Upper lobe of right lung (tissue), 1 donor: ENCODE measurements around the gene USP37. TPM values are rescaled to one million over a fixed set of nuclear protein-coding genes. Genes with fewer than 3 reads are reported as not detected.
A peak's percentile ranks its signal among the peaks of the same experiment; 100 is the strongest.

Source experiments
- ATAC-seq: fragments of 200-7000 bp; cut with Tn5 transposase; one replicate; pipeline ENCODE4 v1.9.1; 2020; ENCODE audit warnings: mild to moderate bottlenecking, moderate library complexity
- DNase-seq: peaks from one replicate; pipeline ENCODE4 v3.0.0-alpha.2; 2020
- H3K27ac ChIP-seq: fragments of 200-600 bp; one replicate; pipeline ENCODE4 v1.8.0; 2022
- H3K27me3 ChIP-seq: fragments of 200-600 bp; one replicate; pipeline ENCODE4 v1.8.0; 2022; ENCODE audit warnings: mild to moderate bottlenecking
- H3K36me3 ChIP-seq: fragments of 200-600 bp; one replicate; pipeline ENCODE4 v1.8.0; 2022
- H3K4me1 ChIP-seq: fragments of 200-600 bp; one replicate; pipeline ENCODE4 v1.8.0; 2022
- H3K4me3 ChIP-seq: fragments of 200-600 bp; one replicate; pipeline ENCODE4 v1.8.0; 2022; ENCODE audit warnings: mild to moderate bottlenecking
- H3K9me3 ChIP-seq: fragments of 200-600 bp; one replicate; pipeline ENCODE4 v1.8.0; 2022
- intact Hi-C: fragments of 100-400 bp; cut with DNase I; formaldehyde crosslinking; loops from one replicate; pipeline ENCODE4 v1.11.0; 2022
- total RNA-seq: library from RNA; stranded (reverse); fragmentation: NEBNext Ultra II Directional; extraction: Animal tissue kit (Norgen Biotek cat#: 25700); gene quantifications from one replicate; pipeline ENCODE4 v1.2.1, GENCODE V29; 2021
- TF ChIP-seq, protein P1 (sequence below): fragments of 200-600 bp; IDR thresholded peaks from one replicate; pipeline ENCODE4 v1.8.0; 2022; ENCODE audit warnings: antibody characterized with exemption
- donor health status: DM: no; HTN: yes; CAD: no; lungs with severe emphysema.

The USP37 gene
- total RNA-seq, 1 donor from 2014 or later, result 13.8 TPM

DNA sequence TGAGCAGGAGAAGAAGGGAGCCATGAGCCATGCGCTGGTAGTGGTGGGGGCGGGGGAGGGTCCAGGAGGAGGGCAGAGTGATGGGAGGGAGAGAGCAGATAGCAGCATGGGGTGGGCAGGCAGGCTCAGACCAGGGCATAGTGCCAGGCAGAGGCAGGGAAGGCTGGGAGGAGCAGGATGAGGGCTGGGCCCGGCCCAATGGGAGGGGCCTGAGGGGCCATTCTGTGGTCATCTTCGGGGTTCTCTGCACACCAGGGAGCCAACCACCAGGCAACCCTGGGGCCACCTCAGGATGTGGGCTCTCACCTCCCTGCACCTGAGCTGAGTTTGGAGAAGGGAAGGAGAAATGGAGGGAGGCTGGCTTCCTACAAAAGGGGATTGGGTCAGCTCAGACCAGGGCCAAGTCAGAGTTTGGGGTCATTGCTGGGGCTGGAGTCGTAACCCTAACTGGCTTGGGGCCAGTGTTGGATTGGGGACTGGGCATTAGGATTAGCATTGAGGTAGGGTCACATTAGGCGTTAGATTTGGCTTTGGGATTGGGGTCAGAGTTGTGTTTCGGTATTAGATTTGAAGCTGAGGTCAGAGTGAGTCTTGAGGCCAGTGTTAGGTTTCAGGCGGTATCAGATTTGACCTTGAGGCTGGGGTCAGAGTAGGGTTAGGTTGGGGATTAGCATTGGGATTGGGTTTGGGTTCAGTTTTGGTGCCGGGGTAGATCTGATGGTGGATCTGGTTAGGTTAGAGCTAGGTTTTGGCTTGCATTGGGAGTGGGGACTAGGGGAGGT lies 138.0 kb downstream of the USP37 start:
- DNase-seq (peak; percentile 46), ATAC-seq (no peak)
- Histone ChIP-seq H3K4me1 (no peaks in the 10 kb centered on the region), H3K9me3 (no peaks in the 10 kb centered on the region), H3K36me3 (no peaks in the 10 kb centered on the region), H3K27ac (no peak overlapping the region), H3K27me3 (no peaks in the 10 kb centered on the region), H3K4me3 (no peak overlapping the region)
- intact Hi-C loops, result no loop called here
- TF ChIP-seq, protein P1, sequence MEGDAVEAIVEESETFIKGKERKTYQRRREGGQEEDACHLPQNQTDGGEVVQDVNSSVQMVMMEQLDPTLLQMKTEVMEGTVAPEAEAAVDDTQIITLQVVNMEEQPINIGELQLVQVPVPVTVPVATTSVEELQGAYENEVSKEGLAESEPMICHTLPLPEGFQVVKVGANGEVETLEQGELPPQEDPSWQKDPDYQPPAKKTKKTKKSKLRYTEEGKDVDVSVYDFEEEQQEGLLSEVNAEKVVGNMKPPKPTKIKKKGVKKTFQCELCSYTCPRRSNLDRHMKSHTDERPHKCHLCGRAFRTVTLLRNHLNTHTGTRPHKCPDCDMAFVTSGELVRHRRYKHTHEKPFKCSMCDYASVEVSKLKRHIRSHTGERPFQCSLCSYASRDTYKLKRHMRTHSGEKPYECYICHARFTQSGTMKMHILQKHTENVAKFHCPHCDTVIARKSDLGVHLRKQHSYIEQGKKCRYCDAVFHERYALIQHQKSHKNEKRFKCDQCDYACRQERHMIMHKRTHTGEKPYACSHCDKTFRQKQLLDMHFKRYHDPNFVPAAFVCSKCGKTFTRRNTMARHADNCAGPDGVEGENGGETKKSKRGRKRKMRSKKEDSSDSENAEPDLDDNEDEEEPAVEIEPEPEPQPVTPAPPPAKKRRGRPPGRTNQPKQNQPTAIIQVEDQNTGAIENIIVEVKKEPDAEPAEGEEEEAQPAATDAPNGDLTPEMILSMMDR, result no peak

DNA sequence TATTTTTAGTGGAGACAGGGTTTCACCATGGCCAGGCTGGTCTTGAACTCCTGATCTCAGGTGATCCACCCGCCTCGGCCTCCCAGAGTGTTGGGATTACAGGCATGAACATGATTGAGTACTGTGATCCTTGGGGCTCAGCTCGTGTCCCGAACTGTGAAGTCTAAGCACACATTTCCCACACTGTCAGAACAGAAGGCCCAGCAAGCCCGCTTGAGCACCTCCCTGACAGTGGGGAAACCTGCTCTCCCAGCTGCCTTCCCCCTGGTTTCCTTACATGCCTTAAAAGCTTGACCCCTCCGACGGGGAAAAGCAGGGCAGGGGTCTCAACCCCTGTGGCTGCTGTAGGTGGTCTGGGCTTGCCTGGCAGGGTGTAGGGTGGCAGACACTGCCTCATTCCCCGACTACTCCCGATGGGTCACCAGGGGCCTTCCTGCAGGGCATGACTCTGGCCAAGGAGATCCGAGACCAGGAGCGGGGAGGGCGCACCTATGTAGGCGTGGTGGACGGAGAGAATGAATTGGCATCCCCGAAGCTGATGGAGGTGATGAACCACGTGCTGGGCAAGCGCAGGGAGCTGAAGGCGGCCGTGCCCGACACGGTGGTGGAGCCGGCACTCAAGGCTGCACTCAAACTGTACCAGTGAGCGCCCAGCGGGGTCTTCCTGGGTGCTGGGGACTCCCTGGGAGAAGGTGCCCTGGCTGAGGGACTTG lies 139.1 kb downstream of the USP37 start:
- DNase-seq (peak; percentile 23), ATAC-seq (no peak)
- intact Hi-C loops, result no loop called here
- Histone ChIP-seq H3K4me1 (no peaks in the 10 kb centered on the region), H3K27ac (no peak overlapping the region), H3K27me3 (no peaks in the 10 kb centered on the region), H3K36me3 (no peaks in the 10 kb centered on the region), H3K9me3 (no peaks in the 10 kb centered on the region), H3K4me3 (no peak overlapping the region)
- TF ChIP-seq, protein P1, result no peak

DNA sequence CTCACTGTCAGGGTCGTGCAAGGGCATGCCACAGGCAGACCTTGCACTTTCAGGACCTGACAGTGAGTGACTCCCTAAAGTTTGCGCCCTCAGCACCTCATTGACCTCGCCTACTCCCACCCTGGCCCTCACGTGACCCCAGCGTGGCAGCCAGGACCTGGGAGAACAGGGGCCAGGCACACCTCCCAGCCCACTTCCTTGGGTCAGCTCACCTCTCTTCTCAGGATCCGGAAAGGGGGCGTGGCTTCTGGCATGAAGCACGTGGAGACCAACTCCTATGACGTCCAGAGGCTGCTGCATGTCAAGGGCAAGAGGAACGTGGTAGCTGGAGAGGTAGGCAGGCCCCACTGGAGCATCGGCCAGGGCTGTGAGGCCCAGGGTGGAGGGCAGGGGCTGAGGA lies 140.4 kb downstream of the USP37 start:
- intact Hi-C loops, result no loop called here
- Histone ChIP-seq H3K9me3 (no peaks in the 10 kb centered on the region), H3K4me1 (no peaks in the 10 kb centered on the region), H3K27me3 (no peaks in the 10 kb centered on the region), H3K36me3 (no peaks in the 10 kb centered on the region), H3K27ac (no peak overlapping the region), H3K4me3 (no peak overlapping the region)
- TF ChIP-seq, protein P1, result no peak
- ATAC-seq (no peak), DNase-seq (peak; percentile 52)

DNA sequence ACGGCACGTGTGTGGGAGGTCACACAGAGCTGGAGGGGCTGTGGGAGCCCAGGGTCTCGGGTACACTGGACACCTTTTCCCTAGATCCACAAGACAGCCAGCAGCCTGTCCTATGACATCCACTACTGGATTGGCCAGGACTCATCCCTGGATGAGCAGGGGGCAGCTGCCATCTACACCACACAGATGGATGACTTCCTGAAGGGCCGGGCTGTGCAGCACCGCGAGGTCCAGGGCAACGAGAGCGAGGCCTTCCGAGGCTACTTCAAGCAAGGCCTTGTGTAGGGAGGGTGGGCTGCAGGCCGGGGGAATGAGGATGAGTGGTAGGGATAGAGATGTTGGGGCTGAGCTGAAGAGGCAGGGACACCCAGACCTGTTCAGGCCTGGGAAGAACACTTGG lies 142.6 kb downstream of the USP37 start:
- Histone ChIP-seq H3K36me3 (no peaks in the 10 kb centered on the region), H3K4me1 (no peaks in the 10 kb centered on the region), H3K27ac (no peak overlapping the region), H3K27me3 (no peaks in the 10 kb centered on the region), H3K4me3 (no peak overlapping the region), H3K9me3 (no peaks in the 10 kb centered on the region)
- DNase-seq, result no peak
- intact Hi-C loops, result no loop called here
- TF ChIP-seq, protein P1, result no peak
- ATAC-seq, result no peak

DNA sequence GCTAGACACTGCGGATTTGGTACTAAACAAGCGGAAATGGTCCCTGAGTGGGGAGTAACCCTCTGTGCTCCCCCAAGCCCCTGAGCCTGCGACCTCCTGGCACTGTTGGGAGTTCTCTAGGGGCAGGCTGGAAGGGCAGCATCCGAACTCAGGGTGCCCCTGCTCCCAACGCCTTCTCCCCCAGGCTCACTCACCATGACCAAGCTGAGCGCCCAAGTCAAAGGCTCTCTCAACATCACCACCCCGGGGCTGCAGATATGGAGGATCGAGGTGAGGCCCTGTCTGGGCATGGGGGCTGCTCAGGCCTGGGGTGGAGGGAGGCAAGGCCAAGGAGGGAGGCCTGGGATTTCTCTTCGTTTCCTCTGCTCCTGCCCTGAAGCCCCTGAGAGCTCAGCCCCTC lies 144.6 kb downstream of the USP37 start:
- intact Hi-C loops, result no loop called here
- H3K27ac ChIP-seq, result no peak overlapping the region
- H3K4me1 ChIP-seq, result no peaks in the 10 kb centered on the region
- ATAC-seq (no peak), DNase-seq (no peak)
- no peaks in the 10 kb centered on the region for H3K27me3 ChIP-seq
- no peaks in the 10 kb centered on the region for H3K9me3 ChIP-seq
- H3K36me3 ChIP-seq, result no peaks in the 10 kb centered on the region
- no peak overlapping the region for H3K4me3 ChIP-seq
- TF ChIP-seq, protein P1, result no peak
